HG03060 (cell line): Measurements from ENCODE around the gene NFATC2.
"Not testable (repeated sequence)": the region's sequence is repeated elsewhere in the genome, so short reads cannot be mapped to it uniquely, and the experiment has no call there.

Experiments
- ATAC-seq: cut with Tn5 transposase; IDR thresholded peaks from one replicate; pipeline ENCODE4 v1.9.1; 2021; ENCODE audit warnings: low read depth, moderate number of reproducible peaks; ENCODE audit not compliant: unreplicated experiment

The NFATC2 gene

DNA sequence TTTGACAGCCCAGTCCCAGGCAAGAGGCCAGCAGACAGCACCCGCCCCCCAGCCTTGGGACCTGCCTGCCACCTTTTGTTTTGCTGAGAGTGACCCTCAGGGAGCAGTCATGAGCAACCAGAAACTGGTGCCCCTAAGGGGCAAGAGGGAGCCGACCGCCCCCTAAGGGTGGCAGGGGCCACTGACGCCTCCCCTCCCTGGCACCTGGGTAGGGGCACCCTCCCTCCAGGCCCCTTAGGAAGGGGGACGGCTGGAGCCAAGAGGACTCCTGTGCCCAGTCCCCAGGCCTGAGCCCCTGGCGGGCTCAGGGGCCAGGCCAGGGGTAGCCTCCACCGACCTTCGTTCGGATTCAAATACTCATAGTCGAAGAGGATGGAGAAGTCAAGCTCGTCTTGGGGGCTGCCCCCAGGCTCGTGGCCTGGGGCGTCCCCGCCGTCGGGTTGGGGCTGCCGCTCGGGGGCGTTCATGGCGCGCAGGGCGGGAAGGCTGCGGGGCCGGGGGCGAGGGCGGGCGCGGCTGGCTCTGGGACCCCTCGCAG is 417 bp downstream of the NFATC2 start:
- ATAC-seq, result no peak

DNA sequence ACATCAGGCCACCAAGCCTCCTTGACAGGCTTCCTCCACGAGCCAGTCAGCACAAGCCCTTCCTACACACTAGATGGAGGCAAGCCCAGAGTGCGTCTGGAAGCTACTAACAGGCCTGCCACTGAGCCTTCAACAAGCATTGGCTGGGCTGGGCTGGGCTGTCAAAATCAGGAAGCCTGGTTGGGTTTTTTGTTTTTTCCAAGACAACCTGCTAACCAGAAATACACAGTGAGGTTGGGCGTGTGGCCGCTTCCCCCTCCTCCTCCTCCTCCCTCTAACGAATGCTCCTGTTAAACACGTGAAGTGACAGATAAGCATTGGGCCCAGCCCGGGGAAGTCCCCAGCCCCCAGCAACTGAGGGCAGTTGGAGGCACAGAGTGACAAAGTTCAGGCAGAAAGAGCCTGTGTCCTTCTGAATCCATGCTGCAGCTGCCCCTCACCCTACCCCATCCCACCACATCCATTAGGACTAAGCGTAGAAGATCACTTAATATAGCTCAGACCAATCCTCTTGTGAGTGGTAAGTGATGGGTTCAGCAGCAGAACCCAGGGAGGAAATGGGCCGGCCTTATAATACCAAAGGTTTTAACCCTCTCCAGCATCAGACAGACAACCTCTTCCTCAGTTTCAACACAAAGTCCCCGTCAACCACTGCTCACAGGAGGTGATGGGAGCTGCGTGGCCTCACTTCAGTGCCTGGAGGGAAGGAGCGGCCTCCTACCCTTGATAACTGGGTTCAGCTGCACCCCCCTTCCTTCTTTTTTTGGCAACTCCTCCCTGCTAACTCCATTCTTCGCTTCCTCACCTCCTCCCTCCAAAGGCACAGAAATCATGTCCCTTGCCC is 1.1 kb downstream of the NFATC2 start:
- ATAC-seq, result no peak

GRCh38 chr20:51540580-51540979 is 1.9 kb downstream of the NFATC2 start:
- ATAC-seq, result no peak

- not testable (repeated sequence) for ATAC-seq
These were observed 2.4 kb downstream of the NFATC2 start for GRCh38 chr20:51540074-51540473.

- no peak for ATAC-seq
These were observed 6.1 kb downstream of the NFATC2 start for GRCh38 chr20:51536116-51537069.

DNA sequence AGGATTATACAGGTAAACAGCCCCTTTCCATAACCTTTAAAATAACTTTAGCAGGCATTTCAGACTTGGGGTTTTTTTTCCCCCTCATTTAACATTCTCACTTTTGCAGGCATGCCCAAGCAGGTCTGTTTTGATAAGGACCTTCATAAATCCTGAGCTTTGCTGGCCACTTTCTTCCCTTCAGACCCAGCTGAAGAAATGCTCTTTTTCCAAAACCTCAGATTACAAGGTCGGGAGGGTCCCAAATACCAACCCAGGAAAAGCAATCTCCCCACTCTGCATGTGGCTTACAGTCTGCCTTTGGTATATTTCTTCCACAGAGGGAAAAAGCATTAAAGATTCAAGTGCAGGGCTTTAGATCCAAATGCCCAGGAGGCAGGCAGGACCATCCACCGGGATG is 6.8 kb downstream of the NFATC2 start:
- ATAC-seq, result no peak

DNA sequence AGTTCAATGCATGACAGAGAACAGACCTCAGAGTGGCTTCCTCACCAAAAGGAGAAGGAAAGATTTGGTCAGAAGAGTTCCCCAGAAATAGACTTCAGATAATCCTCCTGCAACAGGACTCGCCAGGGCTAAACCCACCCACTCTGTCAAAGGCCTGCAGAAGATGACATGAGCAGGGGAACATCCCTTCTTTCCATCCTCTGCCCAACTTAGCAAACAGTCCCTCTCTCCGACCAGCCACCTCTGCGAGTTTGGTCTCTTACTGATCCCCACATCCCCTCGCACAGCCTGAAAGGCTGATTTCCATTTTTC is 7.5 kb downstream of the NFATC2 start:
- no peak for ATAC-seq

GRCh38 chr20:51533291-51534172 is 9.0 kb downstream of the NFATC2 start:
- no peak for ATAC-seq

DNA sequence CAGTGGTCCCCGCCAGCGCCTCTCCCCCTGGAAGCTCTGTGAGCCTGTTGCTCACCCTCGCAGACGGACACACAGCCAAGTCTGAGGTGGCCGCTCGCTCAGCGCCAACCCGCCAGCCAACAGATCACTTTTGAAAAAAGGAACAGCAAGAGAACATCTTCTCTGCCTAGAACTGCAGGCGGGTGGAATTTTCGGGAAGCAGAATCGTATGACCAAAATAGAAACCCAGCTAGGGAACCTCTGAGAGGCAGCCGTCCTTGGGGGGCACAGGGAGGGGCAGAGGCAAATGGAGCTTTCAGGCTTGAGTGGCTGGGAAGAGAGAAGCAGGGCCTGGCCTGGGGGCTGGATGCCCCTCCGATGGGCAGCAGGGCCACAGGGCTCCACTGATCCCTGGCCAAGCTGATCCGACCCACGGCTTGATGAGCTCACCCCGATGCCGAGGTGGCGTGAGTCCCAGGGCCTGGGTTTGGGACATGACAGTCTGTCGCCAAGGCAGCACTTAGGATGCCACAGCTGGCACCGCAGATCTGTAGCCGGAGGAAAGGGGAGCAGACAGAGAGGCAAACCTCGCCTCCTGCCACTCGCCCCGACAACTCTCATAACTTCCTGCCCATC is 9.8 kb downstream of the NFATC2 start:
- no peak for ATAC-seq

GRCh38 chr20:51531712-51532456 is 10.6 kb downstream of the NFATC2 start:
- no peak for ATAC-seq

GRCh38 chr20:51531141-51531710 is 11.3 kb downstream of the NFATC2 start:
- ATAC-seq, result peak; percentile 52

DNA sequence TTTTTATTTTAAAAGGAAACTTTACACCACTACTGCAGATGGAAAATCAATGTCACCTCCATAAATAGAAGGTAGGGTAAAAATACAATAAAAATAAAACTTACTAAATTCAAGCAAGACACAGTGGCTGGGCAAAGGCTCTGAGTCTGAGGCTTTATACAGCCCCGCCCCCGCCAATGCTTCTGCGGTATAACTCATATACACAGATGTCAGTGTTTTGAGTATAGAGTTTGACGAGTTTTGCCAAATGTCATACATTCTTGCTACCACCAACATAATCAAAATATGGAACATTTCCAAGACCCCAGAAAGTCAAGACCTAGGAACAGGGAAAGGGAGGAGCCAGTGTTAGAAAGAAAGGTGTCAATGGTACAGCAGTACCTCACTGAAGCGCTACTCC is 12.8 kb downstream of the NFATC2 start:
- ATAC-seq, result no peak

- no peak for ATAC-seq
These were observed 13.3 kb downstream of the NFATC2 start for GRCh38 chr20:51529081-51529681.

- no peak for ATAC-seq
These were observed 14.1 kb downstream of the NFATC2 start for GRCh38 chr20:51528263-51529027.

- no peak for ATAC-seq
These were observed 15.8 kb downstream of the NFATC2 start for GRCh38 chr20:51526754-51527153.

DNA sequence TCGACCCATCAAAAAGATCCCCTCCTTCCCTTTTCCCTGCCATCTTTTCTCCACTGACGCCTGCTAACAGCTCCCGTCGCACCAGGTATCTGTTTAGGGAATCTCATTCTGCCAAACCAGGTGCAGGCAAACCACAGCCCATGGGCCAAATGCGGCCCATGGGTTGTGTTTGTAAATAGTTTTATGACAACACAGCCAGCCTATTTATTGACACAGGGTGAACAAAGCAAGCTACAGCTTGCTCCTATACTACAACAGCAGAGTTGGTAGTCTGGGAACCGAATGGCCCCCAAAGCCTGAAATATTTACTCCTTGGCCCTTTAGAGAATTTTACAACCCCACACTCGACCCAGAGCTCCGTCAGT is 16.4 kb downstream of the NFATC2 start:
- ATAC-seq, result no peak

- ATAC-seq, result no peak
These were observed 17.0 kb downstream of the NFATC2 start for GRCh38 chr20:51525241-51526105.
